Peyer's patch (tissue), 4 donors: ENCODE results near the gene LTBP1. TPM values are rescaled to one million over a fixed set of nuclear protein-coding genes. Genes with fewer than 3 reads are reported as not detected.

Experiments
- DNase-seq, 3 donors: peaks; one replicate each; pipeline ENCODE4 v3.0.0-alpha.2; 2017 to 2019
- H3K27ac ChIP-seq, 4 donors: fragments of 200-600 bp; sonication (generic); one replicate each; pipeline ENCODE4 v1.5.1; 2016 to 2019
- H3K27me3 ChIP-seq, 2 donors: fragments of 200-600 bp; sonication (generic); one replicate each; pipeline ENCODE4 v1.5.1; 2019
- H3K36me3 ChIP-seq, 3 donors: fragments of 200-600 bp; sonication (generic); one replicate each; pipeline ENCODE4 v1.5.1; 2016 to 2019
- H3K4me1 ChIP-seq, 4 donors: fragments of 200-600 bp; sonication (generic); one replicate each; pipeline ENCODE4 v1.5.1; 2016 to 2019
- H3K4me3 ChIP-seq, 4 donors: fragments of 200-600 bp; sonication (generic); 1 replicate in 3 of 4; 2 replicates in 1 of 4; pipeline ENCODE4 v1.5.1; 2016 to 2019; ENCODE audit warnings: mild to moderate bottlenecking in 1 of 4
- H3K9me3 ChIP-seq, 4 donors: fragments of 200-600 bp; sonication (generic); one replicate each; pipeline ENCODE4 v1.5.1; 2016 to 2019; ENCODE audit warnings: mild to moderate bottlenecking in 1 of 4
- POLR2A ChIP-seq, 2 donors: fragments of 450-650 bp; IDR thresholded peaks; one replicate each; pipeline ENCODE4 v1.5.1; 2017; ENCODE audit warnings: antibody characterized with exemption in 2 of 2, mild to moderate bottlenecking in 2 of 2, moderate library complexity in 2 of 2
- total RNA-seq, 4 donors: library from RNA; depleted of rRNA; stranded (reverse); fragments of >200 nt; gene quantifications; one replicate each; pipeline ENCODE4 v1.1.0, GENCODE V29; 2016
- TF ChIP-seq, protein P1 (sequence below), 6 experiments: fragments of 450-650 bp in 4 of 6; fragments of 200-600 bp in 2 of 6; sonication (generic) in 1 of 6; IDR thresholded peaks; one replicate each; pipeline ENCODE4 v1.5.1; 2017 to 2019; ENCODE audit warnings: antibody characterized with exemption in 6 of 6, mild to moderate bottlenecking in 3 of 6, moderate library complexity in 1 of 6

The LTBP1 gene
- total RNA-seq, 4 donors from 2014 or later, result 8.6 to 23.1 (median 13.1) TPM

GRCh38 chr2:33242845-33243244 lies 296.1 kb downstream of the LTBP1 start:
- no peak for DNase-seq
- Histone ChIP-seq H3K4me1 (no peaks in the 10 kb centered on the region), H3K27me3 (no peaks in the 10 kb centered on the region), H3K4me3 (no peak overlapping the region), H3K27ac (no peak overlapping the region), H3K9me3 (no peaks in the 10 kb centered on the region), H3K36me3 (no peaks in the 10 kb centered on the region)
- TF ChIP-seq, protein P1, sequence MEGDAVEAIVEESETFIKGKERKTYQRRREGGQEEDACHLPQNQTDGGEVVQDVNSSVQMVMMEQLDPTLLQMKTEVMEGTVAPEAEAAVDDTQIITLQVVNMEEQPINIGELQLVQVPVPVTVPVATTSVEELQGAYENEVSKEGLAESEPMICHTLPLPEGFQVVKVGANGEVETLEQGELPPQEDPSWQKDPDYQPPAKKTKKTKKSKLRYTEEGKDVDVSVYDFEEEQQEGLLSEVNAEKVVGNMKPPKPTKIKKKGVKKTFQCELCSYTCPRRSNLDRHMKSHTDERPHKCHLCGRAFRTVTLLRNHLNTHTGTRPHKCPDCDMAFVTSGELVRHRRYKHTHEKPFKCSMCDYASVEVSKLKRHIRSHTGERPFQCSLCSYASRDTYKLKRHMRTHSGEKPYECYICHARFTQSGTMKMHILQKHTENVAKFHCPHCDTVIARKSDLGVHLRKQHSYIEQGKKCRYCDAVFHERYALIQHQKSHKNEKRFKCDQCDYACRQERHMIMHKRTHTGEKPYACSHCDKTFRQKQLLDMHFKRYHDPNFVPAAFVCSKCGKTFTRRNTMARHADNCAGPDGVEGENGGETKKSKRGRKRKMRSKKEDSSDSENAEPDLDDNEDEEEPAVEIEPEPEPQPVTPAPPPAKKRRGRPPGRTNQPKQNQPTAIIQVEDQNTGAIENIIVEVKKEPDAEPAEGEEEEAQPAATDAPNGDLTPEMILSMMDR (IDR thresholded peaks at IDR 0.05), result no peak
- TF ChIP-seq POLR2A (IDR thresholded peaks at IDR 0.05), result no peak

GRCh38 chr2:33246432-33246831 lies 299.7 kb downstream of the LTBP1 start:
- Histone ChIP-seq H3K27ac (no peak overlapping the region), H3K9me3 (no peaks in the 10 kb centered on the region), H3K36me3 (no peaks in the 10 kb centered on the region), H3K4me1 (no peaks in the 10 kb centered on the region), H3K4me3 (no peak overlapping the region), H3K27me3 (no peaks in the 10 kb centered on the region)
- DNase-seq, result no peak
- TF ChIP-seq, protein P1 (IDR thresholded peaks at IDR 0.05), result no peak
- TF ChIP-seq POLR2A (IDR thresholded peaks at IDR 0.05), result no peak

DNA sequence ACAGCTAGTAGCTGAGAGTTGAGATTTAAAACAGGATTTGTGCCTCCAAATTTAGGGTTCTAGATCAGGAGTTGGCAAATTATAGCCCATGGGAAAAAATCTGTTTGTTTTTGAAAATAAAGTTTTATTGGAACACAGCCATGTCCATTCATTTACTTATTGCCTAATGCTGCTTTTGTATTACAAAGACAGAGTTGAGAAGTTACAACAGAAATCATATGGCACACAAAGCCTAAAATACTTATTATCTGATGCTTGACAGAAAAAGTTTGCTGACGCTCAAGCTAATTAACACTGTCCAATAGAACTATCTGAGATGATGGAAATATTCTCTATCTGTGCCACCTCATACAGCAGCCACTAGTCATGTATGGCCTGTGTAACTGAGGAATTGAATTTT lies 300.6 kb downstream of the LTBP1 start:
- H3K27me3 ChIP-seq, result no peaks in the 10 kb centered on the region
- no peaks in the 10 kb centered on the region for H3K36me3 ChIP-seq
- no peaks in the 10 kb centered on the region for H3K9me3 ChIP-seq
- no peak overlapping the region for H3K27ac ChIP-seq
- no peak for DNase-seq
- TF ChIP-seq, protein P1 (IDR thresholded peaks at IDR 0.05), result no peak
- no peak for TF ChIP-seq POLR2A (IDR thresholded peaks at IDR 0.05)
- no peaks in the 10 kb centered on the region for H3K4me1 ChIP-seq
- no peak overlapping the region for H3K4me3 ChIP-seq

GRCh38 chr2:33250417-33251029 lies 303.8 kb downstream of the LTBP1 start:
- Histone ChIP-seq H3K27me3 (no peaks in the 10 kb centered on the region), H3K27ac (no peak overlapping the region), H3K4me1 (no peaks in the 10 kb centered on the region), H3K36me3 (no peaks in the 10 kb centered on the region), H3K9me3 (no peaks in the 10 kb centered on the region), H3K4me3 (no peak overlapping the region)
- no peak for DNase-seq
- TF ChIP-seq POLR2A (IDR thresholded peaks at IDR 0.05), result no peak
- TF ChIP-seq, protein P1 (IDR thresholded peaks at IDR 0.05), result no peak

DNA sequence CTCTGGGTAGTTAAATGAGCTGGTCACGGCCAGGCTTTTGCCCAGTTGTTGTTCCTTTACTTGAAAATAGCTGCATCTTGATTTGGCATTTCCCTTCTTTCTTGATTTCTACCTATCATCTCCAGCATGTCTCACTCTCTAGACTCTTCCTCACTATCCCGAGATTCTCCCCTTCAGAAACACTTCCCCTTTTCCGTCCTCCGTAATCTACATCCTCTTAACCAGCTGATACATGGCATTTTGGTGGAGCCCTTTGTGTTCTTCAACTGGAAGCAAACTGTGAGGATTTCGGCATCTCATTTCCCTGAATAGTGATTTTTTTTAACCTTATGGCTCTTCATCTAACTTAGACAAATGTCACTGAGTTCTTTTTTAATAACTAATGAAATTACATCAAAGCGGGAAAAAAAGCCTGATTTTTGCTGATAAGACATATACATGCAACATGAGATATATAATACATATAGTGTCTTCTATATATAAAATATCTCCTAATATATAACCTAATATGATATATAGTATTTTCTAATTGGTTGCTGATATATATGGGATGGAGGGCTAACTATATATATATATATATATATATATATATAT lies 309.5 kb downstream of the LTBP1 start:
- no peaks in the 10 kb centered on the region for H3K27me3 ChIP-seq
- no peak overlapping the region for H3K27ac ChIP-seq
- no peaks in the 10 kb centered on the region for H3K4me1 ChIP-seq
- H3K36me3 ChIP-seq, result no peaks in the 10 kb centered on the region
- DNase-seq, result no peak
- TF ChIP-seq, protein P1 (IDR thresholded peaks at IDR 0.05), result no peak
- no peak for TF ChIP-seq POLR2A (IDR thresholded peaks at IDR 0.05)
- no peak overlapping the region for H3K4me3 ChIP-seq
- no peaks in the 10 kb centered on the region for H3K9me3 ChIP-seq
